ENCODE results near the gene KIAA0930.

KIAA0930 gene

DNA sequence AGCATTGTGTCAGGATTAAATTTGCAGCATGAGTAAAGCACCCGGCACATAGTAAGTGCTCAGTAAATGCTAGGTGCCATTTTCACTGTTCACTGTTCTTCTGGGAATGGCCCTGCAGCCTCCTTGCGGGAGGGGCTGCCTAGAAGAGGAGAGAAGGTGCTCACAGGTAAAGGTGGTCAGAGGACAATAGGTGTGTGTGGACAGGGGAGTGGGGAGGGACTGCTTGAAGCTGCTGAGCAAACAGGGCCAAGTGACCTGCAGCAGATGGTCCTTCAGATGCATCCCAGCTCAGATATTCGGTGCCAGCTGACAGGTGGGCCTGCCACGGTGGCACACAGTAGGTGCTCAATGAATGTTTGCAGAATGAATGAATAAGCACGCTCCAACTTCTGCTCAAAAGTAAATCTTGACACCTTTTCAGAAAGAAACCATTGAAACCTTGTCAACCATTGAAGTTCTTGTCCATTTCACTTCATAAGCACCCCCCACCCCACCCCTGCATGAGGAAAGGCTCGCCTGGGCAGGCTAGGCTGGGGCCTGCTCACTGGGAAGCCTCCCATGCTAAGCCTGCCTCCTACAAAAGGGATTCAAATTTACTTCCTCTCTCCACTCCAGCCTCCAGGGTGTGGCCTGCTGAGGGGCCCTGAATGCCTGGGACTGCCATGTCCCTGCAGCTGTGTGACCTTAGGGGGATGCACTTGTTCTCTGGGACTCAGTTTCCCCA, 1.6 kb downstream of the KIAA0930 start:
- DNase-seq (ENCODE audit: insufficient read length, low spot score) (no peak), FAIRE-seq (no peak)
- TF ChIP-seq, protein P1, sequence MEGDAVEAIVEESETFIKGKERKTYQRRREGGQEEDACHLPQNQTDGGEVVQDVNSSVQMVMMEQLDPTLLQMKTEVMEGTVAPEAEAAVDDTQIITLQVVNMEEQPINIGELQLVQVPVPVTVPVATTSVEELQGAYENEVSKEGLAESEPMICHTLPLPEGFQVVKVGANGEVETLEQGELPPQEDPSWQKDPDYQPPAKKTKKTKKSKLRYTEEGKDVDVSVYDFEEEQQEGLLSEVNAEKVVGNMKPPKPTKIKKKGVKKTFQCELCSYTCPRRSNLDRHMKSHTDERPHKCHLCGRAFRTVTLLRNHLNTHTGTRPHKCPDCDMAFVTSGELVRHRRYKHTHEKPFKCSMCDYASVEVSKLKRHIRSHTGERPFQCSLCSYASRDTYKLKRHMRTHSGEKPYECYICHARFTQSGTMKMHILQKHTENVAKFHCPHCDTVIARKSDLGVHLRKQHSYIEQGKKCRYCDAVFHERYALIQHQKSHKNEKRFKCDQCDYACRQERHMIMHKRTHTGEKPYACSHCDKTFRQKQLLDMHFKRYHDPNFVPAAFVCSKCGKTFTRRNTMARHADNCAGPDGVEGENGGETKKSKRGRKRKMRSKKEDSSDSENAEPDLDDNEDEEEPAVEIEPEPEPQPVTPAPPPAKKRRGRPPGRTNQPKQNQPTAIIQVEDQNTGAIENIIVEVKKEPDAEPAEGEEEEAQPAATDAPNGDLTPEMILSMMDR (IDR thresholded peaks at IDR 0.05; ENCODE audit: insufficient read depth, missing control alignments): no peak

DNA sequence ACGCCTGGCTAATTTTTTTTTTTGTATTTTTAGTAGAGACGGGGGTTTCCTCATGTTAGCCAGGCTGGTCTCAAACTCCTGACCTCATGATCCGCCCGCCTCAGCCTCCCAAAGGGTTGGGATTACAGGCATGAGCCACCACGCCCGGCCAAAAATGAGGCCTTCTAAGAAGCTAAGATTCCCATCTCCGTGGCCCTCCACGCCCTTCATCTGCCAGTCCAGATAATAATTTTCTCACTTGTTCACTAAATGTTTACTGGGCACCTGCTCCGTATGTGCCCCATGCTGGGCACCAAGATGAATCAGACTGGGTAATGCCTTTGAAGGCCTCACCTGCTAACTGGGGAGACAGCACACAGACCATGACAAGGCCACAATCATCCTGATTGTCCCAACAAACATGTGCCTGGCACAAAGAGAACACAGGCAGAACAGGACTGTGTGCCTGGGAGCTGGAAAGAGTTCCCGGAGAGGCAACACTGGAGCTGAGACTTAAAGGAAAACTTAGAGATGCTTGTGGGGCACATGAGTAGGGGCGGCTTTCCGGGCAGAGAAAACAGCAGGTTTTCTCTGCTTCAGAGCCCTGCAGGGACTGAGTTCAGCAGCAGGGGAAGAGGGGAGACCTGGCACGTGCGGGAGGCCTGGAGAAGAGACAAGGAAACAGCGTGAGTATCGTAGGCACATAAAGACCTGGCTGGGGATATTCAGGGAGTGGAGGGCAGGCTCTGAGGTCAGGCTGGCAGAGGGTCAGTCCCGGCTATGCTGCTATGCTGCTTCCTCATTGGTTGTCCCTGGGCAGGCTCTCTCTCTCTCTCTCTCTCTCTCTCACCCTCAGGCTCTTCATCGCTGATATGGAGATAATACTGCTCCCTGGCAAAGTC, 2.4 kb downstream of the KIAA0930 start:
- DNase-seq (ENCODE audit: insufficient read length, low spot score) (no peak), FAIRE-seq (no peak)
- TF ChIP-seq, protein P1 (IDR thresholded peaks at IDR 0.05; ENCODE audit: insufficient read depth, missing control alignments): no peak

DNA sequence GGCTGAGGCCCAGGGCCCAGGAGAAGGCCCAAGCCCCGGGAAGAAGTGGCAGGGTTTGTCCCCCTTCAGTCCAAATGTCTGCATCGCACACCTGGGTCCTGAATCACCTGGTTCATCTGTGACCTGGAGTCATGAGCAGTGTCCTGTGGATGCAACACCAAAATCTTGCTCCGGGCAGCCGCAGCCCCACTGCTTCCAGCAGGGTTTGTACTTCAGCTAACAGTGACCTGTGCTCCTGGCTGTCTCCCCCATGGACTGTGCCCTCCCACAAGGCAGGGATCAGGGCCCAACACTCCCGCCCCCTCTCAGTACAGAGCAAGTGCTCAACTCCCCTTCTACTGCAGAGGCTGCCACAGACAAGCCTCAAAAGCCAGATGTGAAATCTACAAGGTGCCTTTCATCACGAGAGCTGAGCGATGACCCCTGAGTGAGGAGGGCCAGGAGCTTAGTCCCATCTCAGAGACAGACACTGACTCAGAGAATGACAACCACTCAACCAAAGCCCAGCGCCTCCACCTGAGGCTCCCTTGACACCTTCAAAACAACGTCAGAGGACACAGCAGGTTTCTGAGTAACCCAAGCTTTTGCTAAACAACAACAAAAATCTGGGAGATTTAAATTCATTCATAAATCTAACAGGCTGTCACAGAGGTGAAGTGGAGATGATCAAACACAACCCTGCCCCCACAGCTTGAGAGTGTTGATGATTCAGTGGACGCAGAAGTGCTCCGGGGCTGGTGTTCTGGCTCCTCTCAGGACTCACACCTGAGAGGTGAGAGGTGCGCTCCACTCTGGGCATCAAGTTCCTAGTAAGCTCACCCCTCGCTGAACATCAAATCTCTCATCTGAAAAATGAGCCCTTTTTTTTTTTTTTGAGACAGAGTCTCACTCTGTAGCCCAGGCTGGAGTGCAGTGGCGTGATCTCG, 3.4 kb downstream of the KIAA0930 start:
- FAIRE-seq (no peak), DNase-seq (ENCODE audit: insufficient read length, low spot score) (no peak)
- TF ChIP-seq, protein P1 (IDR thresholded peaks at IDR 0.05; ENCODE audit: insufficient read depth, missing control alignments): no peak

DNA sequence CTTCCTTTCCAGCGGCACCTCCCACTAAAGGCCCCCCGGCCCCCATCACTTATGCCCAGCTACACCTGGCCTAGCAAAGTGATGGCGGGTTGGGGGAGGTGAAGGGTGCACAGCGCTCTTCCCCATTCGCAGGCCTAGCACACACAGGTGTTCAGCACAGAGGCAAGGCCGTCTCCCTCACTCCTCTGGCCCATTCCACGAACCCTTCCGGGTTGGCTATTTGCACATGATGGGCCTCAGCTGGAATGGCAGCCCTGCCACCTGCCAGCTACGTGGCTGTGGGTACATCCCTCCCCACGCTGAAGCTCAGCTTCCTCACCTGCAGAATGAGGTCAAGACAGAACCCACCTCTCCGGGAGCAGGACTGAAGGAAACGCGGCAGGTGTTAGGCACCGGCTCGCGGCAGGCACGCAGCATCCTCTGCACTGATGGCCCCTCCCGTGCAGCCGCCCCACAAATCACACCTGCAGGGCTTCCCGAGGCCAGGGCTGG, 4.8 kb downstream of the KIAA0930 start:
- FAIRE-seq: no peak
- TF ChIP-seq, protein P1 (IDR thresholded peaks at IDR 0.05; ENCODE audit: insufficient read depth, missing control alignments): no peak
- DNase-seq (ENCODE audit: insufficient read length, low spot score): no peak

DNA sequence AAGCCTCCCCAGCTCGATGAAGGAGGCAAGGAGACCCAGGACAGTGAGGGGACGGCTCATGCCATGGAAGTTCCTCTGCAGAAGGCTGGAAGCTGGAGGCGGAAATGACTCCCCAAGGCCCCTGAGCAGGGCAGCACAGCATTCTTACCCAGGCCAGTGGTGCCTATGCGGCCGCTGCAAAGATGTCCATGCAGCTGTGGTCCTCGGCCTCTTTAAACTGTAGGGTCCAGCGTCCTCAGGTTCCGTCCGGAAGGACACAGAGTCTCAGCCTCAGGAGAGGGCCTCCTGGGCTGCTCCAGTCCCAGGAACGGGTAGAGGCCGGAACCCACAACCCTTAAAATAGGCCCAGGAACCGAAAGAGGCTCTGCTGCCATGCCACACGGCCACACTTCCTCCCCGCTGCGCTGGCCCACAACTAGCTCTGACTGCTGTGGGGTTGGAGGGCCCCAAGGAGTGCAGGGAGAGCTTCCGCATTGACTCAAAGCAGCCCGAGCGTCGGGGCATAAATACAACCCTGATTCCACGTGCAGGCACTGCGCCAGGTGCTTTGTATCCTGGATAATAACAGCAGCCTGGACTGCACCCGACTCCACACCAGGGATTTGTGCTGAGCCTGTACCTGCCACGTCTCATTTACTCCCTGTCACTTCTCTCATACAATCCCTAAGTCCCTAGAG, 5.5 kb downstream of the KIAA0930 start:
- FAIRE-seq (no peak), DNase-seq (ENCODE audit: insufficient read length, low spot score) (no peak)
- TF ChIP-seq, protein P1 (IDR thresholded peaks at IDR 0.05; ENCODE audit: insufficient read depth, missing control alignments): no peak

DNA sequence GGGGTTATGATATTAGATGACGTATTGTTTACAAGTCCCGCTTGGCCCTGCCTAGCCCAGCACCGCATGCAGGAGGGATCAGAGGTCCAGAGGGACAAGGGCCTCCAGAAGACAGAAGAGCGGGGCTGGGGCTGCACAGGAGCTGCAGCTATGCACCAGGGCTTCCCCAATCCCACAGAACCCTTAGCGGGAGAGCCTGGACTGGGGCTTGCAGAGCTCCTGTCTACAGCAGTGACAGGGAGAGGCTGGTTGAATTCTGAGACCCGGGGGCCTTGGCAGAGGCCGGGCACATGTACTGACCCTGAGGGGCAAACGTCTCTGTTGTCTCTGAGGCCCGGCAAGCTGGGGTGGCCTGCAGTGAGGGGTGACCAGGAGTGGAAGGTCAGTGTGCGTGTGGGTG, 6.9 kb downstream of the KIAA0930 start:
- TF ChIP-seq, protein P1 (IDR thresholded peaks at IDR 0.05; ENCODE audit: insufficient read depth, missing control alignments): no peak
- no peak for FAIRE-seq
- DNase-seq (ENCODE audit: insufficient read length, low spot score): no peak
